ENCODE results near the gene PAN3. TPM values are rescaled to one million over a fixed set of nuclear protein-coding genes. Genes with fewer than 3 reads are reported as not detected.
"Not testable (repeated sequence)": the region's sequence is repeated elsewhere in the genome, so short reads cannot be mapped to it uniquely, and the experiment has no call there.

PAN3 gene
- total RNA-seq, 2 experiments from 2014 or later, result 51.4 to 53.4 TPM

GRCh38 chr13:28117689-28118377 is 20.5 kb upstream of the PAN3 start:
- POLR2A ChIA-PET, result no interaction called here
- H3K4me3 Mint-ChIP-seq, result no peak overlapping the region
- no peak overlapping the region for H3K27ac Mint-ChIP-seq
- H3K4me1 Mint-ChIP-seq, result peaks cover 4% of the 10 kb centered on the region
- H3K9me3 Mint-ChIP-seq, result no peaks in the 10 kb centered on the region
- no peak for DNase-seq
- peaks cover 18% of the 10 kb centered on the region for H3K27me3 Mint-ChIP-seq
- no peak for ATAC-seq (ENCODE audit: low read depth)
- H3K36me3 Mint-ChIP-seq, result no peaks in the 10 kb centered on the region

DNA sequence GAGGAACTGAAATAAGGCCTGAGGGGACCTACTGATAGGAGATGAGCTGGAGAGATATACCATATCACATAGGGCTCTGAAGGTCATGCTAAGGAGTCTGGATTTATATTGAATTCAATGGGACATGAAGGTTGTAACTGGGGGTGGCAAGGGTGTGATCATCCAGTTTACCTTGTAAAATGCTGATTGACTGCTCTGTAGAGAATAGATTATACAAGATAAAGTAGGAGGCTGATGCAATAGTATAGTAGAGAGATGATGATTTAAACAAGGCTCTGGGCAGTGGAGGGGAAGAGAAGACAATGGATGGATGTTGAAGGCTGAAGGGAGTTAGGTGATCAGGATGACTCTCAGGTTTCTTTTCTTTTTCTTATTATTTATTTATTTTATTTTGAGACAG is 18.0 kb upstream of the PAN3 start:
- DNase-seq (no peak), ATAC-seq (ENCODE audit: low read depth) (no peak)
- Mint-ChIP-seq H3K36me3 (no peaks in the 10 kb centered on the region), H3K4me3 (no peak overlapping the region), H3K27ac (no peak overlapping the region), H3K27me3 (peaks cover 18% of the 10 kb centered on the region), H3K4me1 (peaks cover 4% of the 10 kb centered on the region), H3K9me3 (no peaks in the 10 kb centered on the region)
- POLR2A ChIA-PET, result no interaction called here

GRCh38 chr13:28121224-28121623 is 17.1 kb upstream of the PAN3 start:
- Mint-ChIP-seq H3K9me3 (no peaks in the 10 kb centered on the region), H3K4me3 (no peak overlapping the region)

GRCh38 chr13:28128030-28128429 is 10.3 kb upstream of the PAN3 start:
- H3K36me3 Mint-ChIP-seq, result no peaks in the 10 kb centered on the region
- ATAC-seq (ENCODE audit: low read depth) (no peak), DNase-seq (no peak)
- no peaks in the 10 kb centered on the region for H3K4me1 Mint-ChIP-seq
- peaks cover 10% of the 10 kb centered on the region for H3K27me3 Mint-ChIP-seq
- no peak overlapping the region for H3K27ac Mint-ChIP-seq
- no peaks in the 10 kb centered on the region for H3K9me3 Mint-ChIP-seq
- POLR2A ChIA-PET, result no interaction called here
- no peak overlapping the region for H3K4me3 Mint-ChIP-seq

More at GRCh38 chr13:28121224-28121623, 17.1 kb upstream of the PAN3 start:
- H3K36me3 Mint-ChIP-seq, result no peaks in the 10 kb centered on the region
- ATAC-seq (ENCODE audit: low read depth) (no peak), DNase-seq (no peak)
- no peak overlapping the region for H3K27ac Mint-ChIP-seq
- H3K4me1 Mint-ChIP-seq, result peaks cover 4% of the 10 kb centered on the region
- H3K27me3 Mint-ChIP-seq, result peaks cover 17% of the 10 kb centered on the region
- POLR2A ChIA-PET, result no interaction called here

- H3K4me1 Mint-ChIP-seq, result no peaks in the 10 kb centered on the region
- POLR2A ChIA-PET, result no interaction called here
- DNase-seq, result no peak
- no peaks in the 10 kb centered on the region for H3K9me3 Mint-ChIP-seq
- no peak overlapping the region for H3K27ac Mint-ChIP-seq
- peaks cover 10% of the 10 kb centered on the region for H3K27me3 Mint-ChIP-seq
- ATAC-seq (ENCODE audit: low read depth), result no peak
- no peaks in the 10 kb centered on the region for H3K36me3 Mint-ChIP-seq
- H3K4me3 Mint-ChIP-seq, result no peak overlapping the region
Observed at GRCh38 chr13:28128926-28129325, 9.4 kb upstream of the PAN3 start.

GRCh38 chr13:28129911-28130693 is 8.2 kb upstream of the PAN3 start:
- H3K9me3 Mint-ChIP-seq, result no peaks in the 10 kb centered on the region
- no peak overlapping the region for H3K27ac Mint-ChIP-seq
- POLR2A ChIA-PET, result interaction anchor here (0.5 kb wide), 1 partner anchor 883 kb away, joined by 4 read pairs; no protein-coding TSS in a partner anchor
- ATAC-seq (ENCODE audit: low read depth) (no peak), DNase-seq (no peak)
- no peak overlapping the region for H3K4me3 Mint-ChIP-seq
- H3K4me1 Mint-ChIP-seq, result no peaks in the 10 kb centered on the region
- H3K36me3 Mint-ChIP-seq, result no peaks in the 10 kb centered on the region
- H3K27me3 Mint-ChIP-seq, result peaks cover 10% of the 10 kb centered on the region

GRCh38 chr13:28131646-28132045 is 6.7 kb upstream of the PAN3 start:
- ATAC-seq (ENCODE audit: low read depth) (no peak), DNase-seq (no peak)
- H3K4me3 Mint-ChIP-seq, result no peak overlapping the region
- no peak overlapping the region for H3K27ac Mint-ChIP-seq
- H3K4me1 Mint-ChIP-seq, result peaks cover 3% of the 10 kb centered on the region
- H3K9me3 Mint-ChIP-seq, result no peaks in the 10 kb centered on the region
- POLR2A ChIA-PET, result no interaction called here
- H3K36me3 Mint-ChIP-seq, result no peaks in the 10 kb centered on the region
- peaks cover 9% of the 10 kb centered on the region for H3K27me3 Mint-ChIP-seq

DNA sequence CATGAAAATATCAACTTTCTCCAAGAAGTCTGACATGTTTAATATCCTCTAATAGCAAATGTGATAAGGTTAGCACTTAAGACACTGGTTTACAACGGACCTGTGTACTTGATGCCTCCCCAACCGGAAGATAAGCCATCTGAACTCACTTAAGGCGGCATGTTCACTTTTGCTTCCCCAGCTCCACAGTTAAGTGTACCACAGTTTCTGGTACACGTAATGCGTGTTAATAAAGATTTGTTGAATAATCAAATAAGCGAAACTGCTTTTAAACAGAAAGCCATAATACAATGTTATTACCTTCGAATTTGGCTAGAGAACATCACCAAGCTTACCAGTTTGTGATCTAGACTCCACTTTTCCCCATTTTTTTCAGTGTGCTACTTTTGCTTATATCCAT is 1.4 kb upstream of the PAN3 start:
- no peak for DNase-seq
- Mint-ChIP-seq H3K36me3 (peaks cover 10% of the 10 kb centered on the region), H3K4me1 (peaks cover 28% of the 10 kb centered on the region), H3K9me3 (no peaks in the 10 kb centered on the region), H3K4me3 (peak overlapping the region; percentile 86), H3K27me3 (no peaks in the 10 kb centered on the region), H3K27ac (peak overlapping the region; percentile 94)
- POLR2A ChIA-PET, result interaction anchor here (0.9 kb wide), 1 partner anchor 522 kb away, joined by 3 read pairs; the partner anchor contains the start of gene POMP
- no peak for ATAC-seq (ENCODE audit: low read depth)

DNA sequence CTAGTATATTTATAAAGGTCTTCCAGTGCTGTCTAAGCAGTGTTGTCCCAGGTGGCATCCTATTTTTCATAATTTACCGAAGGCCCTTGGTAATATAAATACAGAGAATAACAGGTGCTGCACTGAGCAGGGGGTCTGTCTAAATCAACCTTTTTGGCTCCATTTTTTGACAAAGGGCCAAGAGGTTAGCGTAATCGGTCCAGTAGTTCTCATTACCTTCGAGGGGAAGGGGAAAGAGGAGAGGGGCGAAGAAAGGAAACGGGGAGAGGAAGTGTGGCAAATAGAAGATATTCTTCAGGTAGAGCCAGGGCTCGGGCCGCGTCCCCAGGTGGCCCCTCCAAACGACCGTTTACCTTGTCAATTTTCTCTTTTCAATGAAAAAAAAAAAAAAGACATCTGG is 749 bp upstream of the PAN3 start:
- Mint-ChIP-seq H3K4me1 (peaks cover 34% of the 10 kb centered on the region), H3K4me3 (peak overlapping the region; percentile 86), H3K36me3 (peaks cover 10% of the 10 kb centered on the region), H3K27ac (peak overlapping the region; percentile 94), H3K27me3 (no peaks in the 10 kb centered on the region), H3K9me3 (no peaks in the 10 kb centered on the region)
- POLR2A ChIA-PET, result interaction anchor here (0.7 to 1.1 kb wide), 7 partner anchors 19 to 712 kb away, joined by 3 to 5 read pairs (median 3); partner anchors contain the start of genes POLR1D and POMP
- ATAC-seq (ENCODE audit: low read depth), result no peak
- DNase-seq, result no peak

DNA sequence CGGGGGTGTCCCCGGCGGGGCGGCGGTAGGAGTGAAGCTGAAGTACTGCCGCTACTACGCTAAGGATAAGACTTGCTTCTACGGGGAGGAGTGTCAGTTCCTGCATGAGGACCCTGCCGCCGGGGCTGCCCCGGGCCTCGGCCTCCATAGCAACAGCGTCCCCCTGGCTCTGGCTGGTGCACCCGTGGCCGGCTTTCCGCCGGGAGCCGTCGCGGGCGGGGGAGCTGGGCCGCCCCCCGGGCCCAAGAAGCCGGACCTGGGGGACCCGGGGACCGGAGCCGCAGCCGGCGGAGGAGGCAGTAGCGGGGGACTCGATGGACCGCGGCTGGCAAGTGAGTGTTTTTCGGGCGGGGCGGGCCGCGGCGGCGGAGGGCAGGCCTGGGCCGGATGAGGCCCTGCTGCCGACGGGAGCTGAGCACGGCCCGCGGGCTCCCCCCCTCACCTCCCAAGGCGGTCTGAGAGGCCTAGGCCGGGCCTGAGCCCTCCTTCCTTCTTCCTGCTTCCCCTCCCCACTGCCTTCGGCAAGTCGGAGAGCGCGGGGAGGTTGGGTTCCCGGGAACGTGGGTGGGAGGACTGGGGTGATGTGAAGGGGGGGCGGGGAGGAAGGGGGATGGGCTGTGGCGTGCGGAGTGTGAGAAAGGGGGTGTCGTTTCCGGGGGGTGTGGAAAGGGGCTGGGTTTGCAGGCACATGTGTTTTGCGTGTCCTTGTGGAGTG is 568 bp downstream of the PAN3 start:
- H3K36me3 Mint-ChIP-seq, result peaks cover 12% of the 10 kb centered on the region
- DNase-seq, result peak; percentile 88
- peaks cover 36% of the 10 kb centered on the region for H3K4me1 Mint-ChIP-seq
- no peaks in the 10 kb centered on the region for H3K9me3 Mint-ChIP-seq
- peak overlapping the region; percentile 86 for H3K4me3 Mint-ChIP-seq
- no peaks in the 10 kb centered on the region for H3K27me3 Mint-ChIP-seq
- POLR2A ChIA-PET, result interaction anchor here (0.8 to 1.5 kb wide), 8 partner anchors 9 to 520 kb away, joined by 3 to 5 read pairs (median 3); partner anchors contain the start of gene POMP
- peak; percentile 80 for ATAC-seq (ENCODE audit: low read depth)
- peak overlapping the region; percentile 94 for H3K27ac Mint-ChIP-seq

GRCh38 chr13:28140433-28141125 is 2.2 kb downstream of the PAN3 start:
- H3K36me3 Mint-ChIP-seq, result peaks cover 20% of the 10 kb centered on the region
- no peak for DNase-seq
- peak overlapping the region; percentile 94 for H3K27ac Mint-ChIP-seq
- POLR2A ChIA-PET, result no interaction called here
- H3K9me3 Mint-ChIP-seq, result no peaks in the 10 kb centered on the region
- H3K4me1 Mint-ChIP-seq, result peaks cover 36% of the 10 kb centered on the region
- no peak for ATAC-seq (ENCODE audit: low read depth)
- peak overlapping the region; percentile 86 for H3K4me3 Mint-ChIP-seq
- H3K27me3 Mint-ChIP-seq, result no peaks in the 10 kb centered on the region

DNA sequence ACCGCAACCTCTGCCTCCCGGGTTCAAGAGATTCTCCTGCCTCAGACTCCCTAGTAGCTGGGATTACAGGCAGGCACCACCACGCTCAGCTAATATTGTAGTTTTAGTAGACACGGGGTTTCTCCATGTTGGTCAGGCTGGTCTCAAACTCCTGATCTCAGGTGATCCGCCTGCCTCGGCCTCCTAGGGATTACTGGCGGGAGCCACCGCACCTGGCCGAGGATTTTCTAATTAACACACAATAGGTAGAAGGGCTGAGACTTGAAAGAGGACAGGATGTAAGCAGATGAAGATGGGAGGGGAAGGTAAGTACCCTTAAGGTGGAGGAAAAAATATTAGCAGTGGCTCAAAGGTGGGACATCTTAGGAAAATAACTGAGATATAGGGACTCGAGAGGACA is 3.2 kb downstream of the PAN3 start:
- H3K4me1 Mint-ChIP-seq, result peaks cover 35% of the 10 kb centered on the region
- not testable (repeated sequence) for H3K9me3 Mint-ChIP-seq
- H3K27ac Mint-ChIP-seq, result peak overlapping the region; percentile 44

GRCh38 chr13:28145049-28145448 is 6.7 kb downstream of the PAN3 start:
- ATAC-seq (ENCODE audit: low read depth) (no peak), DNase-seq (no peak)
- no peak overlapping the region for H3K27ac Mint-ChIP-seq
- no peaks in the 10 kb centered on the region for H3K9me3 Mint-ChIP-seq
- H3K36me3 Mint-ChIP-seq, result peaks cover 40% of the 10 kb centered on the region
- POLR2A ChIA-PET, result no interaction called here
- H3K4me1 Mint-ChIP-seq, result peaks cover 24% of the 10 kb centered on the region
- no peak overlapping the region for H3K4me3 Mint-ChIP-seq
- H3K27me3 Mint-ChIP-seq, result no peaks in the 10 kb centered on the region

More for the DNA sequence above, 3.2 kb downstream of the PAN3 start:
- DNase-seq; POLR2A ChIA-PET; ATAC-seq (ENCODE audit: low read depth); H3K27me3 Mint-ChIP-seq: not testable (repeated sequence)
- Mint-ChIP-seq H3K36me3 (peaks cover 23% of the 10 kb centered on the region), H3K4me3 (peak overlapping the region; percentile 33)

All from activated naive CD8-positive, alpha-beta T cell treated with anti-CD3 and anti-CD28 coated beads, Interleukin-2, amount 10 ng/mL, durations not matched to agents 7 days and 5 days (primary cell).